CD4-positive, alpha-beta T cell (primary cell): Measurements from ENCODE around the gene FAM210B. TPM values are rescaled to one million over a fixed set of nuclear protein-coding genes. Genes with fewer than 3 reads are reported as not detected.

Source experiments
- ATAC-seq: fragments of 200-7000 bp; cut with Tn5 transposase; one replicate; pipeline ENCODE4 v1.10.0; 2022; ENCODE audit warnings: mild to moderate bottlenecking; ENCODE audit not compliant: poor library complexity
- CTCF ChIA-PET: fragments of 350-600 bp; sonication (Branson Sonifier 250); formaldehyde crosslinking; loops from one replicate; lab custom pipeline; 2021; ENCODE audit warnings: antibody characterized with exemption, inconsistent platforms; lab: Charles Lee
- POLR2A ChIA-PET: fragments of 350-600 bp; sonication (Branson Sonifier 250); formaldehyde crosslinking; loops from one replicate; lab custom pipeline; 2021; ENCODE audit warnings: antibody characterized with exemption, inconsistent platforms; lab: Charles Lee
- DNase-seq, 14 experiments: peaks; one replicate each; pipeline ENCODE4 v3.0.0-alpha.2; 2013 to 2020; ENCODE audit warnings: mixed read lengths in 2 of 14
- H3K27ac ChIP-seq, 2 donors: one replicate each; pipeline versions ENCODE4 v1.5.1 to v1.7.0; 2013; ENCODE audit warnings: low read length in 2 of 2, low read depth in 1 of 2, mild to moderate bottlenecking in 1 of 2
- H3K27me3 ChIP-seq, 2 experiments: 1 replicate in 1 of 2; 2 replicates in 1 of 2; pipeline versions ENCODE4 v1.6.1 to v1.7.0; 2013; ENCODE audit warnings: low read length in 2 of 2, control low read depth in 1 of 2, mild to moderate bottlenecking in 1 of 2, moderate library complexity in 1 of 2; ENCODE audit not compliant: insufficient read depth in 2 of 2, control insufficient read depth in 1 of 2
- H3K36me3 ChIP-seq: one replicate; pipeline ENCODE4 v1.6.1; 2013; ENCODE audit warnings: low read length, control low read depth; ENCODE audit not compliant: insufficient read depth
- H3K4me1 ChIP-seq: one replicate; pipeline ENCODE4 v1.6.1; 2013; ENCODE audit warnings: low read length, control low read depth; ENCODE audit not compliant: insufficient read depth
- H3K4me3 ChIP-seq: one replicate; pipeline ENCODE4 v1.5.1; 2013; ENCODE audit warnings: mild to moderate bottlenecking, low read length, moderate library complexity
- H3K9me3 ChIP-seq, 2 experiments: 1 replicate in 1 of 2; 2 replicates in 1 of 2; pipeline versions ENCODE4 v1.6.1 to v1.7.0; 2013; ENCODE audit warnings: low read length in 2 of 2, mild to moderate bottlenecking in 2 of 2, control low read depth in 1 of 2, moderate library complexity in 1 of 2; ENCODE audit not compliant: control insufficient read depth in 1 of 2, insufficient read depth in 1 of 2
- H3K27ac Mint-ChIP-seq: one replicate; pipeline ENCODE4 v1.8.0; 2020; ENCODE audit warnings: mixed read lengths
- H3K27me3 Mint-ChIP-seq: one replicate; pipeline ENCODE4 v1.8.0; 2021; ENCODE audit warnings: mixed read lengths
- H3K36me3 Mint-ChIP-seq: one replicate; pipeline ENCODE4 v1.8.0; 2021; ENCODE audit warnings: low read depth, mixed read lengths
- H3K4me1 Mint-ChIP-seq: one replicate; pipeline ENCODE4 v1.8.0; 2021; ENCODE audit warnings: low read depth, mixed read lengths
- H3K4me3 Mint-ChIP-seq: one replicate; pipeline ENCODE4 v1.8.0; 2020; ENCODE audit warnings: mild to moderate bottlenecking, mixed read lengths
- H3K9me3 Mint-ChIP-seq: one replicate; pipeline ENCODE4 v1.8.0; 2020; ENCODE audit warnings: mixed read lengths
- CTCF ChIP-seq: fragments of 200-600 bp; IDR thresholded peaks from one replicate; pipeline ENCODE4 v1.8.0; 2022; ENCODE audit warnings: antibody characterized with exemption, mild to moderate bottlenecking
- intact Hi-C, 2 experiments: fragments of 100-400 bp; cut with DNase I in 1 of 2; cut with micrococcal nuclease in 1 of 2; formaldehyde crosslinking; loops; one replicate each; pipeline versions ENCODE4 v1.15.1 to v1.9.0; 2023 to 2025; cut with DNase I, micrococcal nuclease
- total RNA-seq, 174 experiments: library from RNA in 2 of 174; stranded (reverse) in 2 of 174; gene quantifications; one replicate each; pipeline ENCODE4 v1.2.3 and lab custom pipeline; 2021 to 2026

The FAM210B gene
- total RNA-seq, 2 experiments from 2014 or later, result 14.4 to 14.7 TPM

DNA sequence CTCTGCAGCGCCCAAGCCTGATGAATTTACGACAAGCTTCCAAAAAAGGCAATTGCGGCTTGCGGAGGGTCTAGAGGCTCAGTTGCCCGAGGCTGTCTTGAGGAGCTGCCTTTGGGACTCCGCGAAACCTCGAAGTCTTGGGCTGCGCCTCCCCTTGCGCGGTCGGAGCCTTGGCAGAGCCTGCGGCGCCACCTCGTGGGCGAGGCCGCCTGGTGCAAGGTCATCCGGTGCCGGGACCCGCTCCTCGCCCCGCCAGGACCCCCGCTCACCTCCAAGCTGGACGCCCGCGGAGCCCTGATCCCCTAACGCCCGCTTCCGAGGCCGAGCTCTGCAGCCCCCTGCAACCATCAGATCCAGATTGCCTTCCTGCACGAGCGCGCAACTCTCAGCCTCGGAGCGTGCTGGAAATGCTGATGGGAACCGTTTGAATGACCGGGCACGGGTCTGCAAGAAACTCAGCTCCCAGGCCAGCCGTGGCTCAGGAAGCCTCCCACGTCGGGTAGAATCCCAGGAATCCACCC is 14.9 kb upstream of the FAM210B start:
- Mint-ChIP-seq H3K27me3 (peaks cover 83% of the 10 kb centered on the region), H3K9me3 (no peaks in the 10 kb centered on the region), H3K4me3 (no peak overlapping the region), H3K36me3 (no peaks in the 10 kb centered on the region), H3K27ac (no peak overlapping the region), H3K4me1 (peaks cover 10% of the 10 kb centered on the region)
- ChIA-PET POLR2A (no interaction called here), CTCF (no interaction called here)
- H3K27me3 ChIP-seq, result peaks cover 29 to 31% of the 10 kb centered on the region in 2 experiments
- DNase-seq (peak in 11 of 14 experiments; percentile 8 to 55 (median 15)), ATAC-seq (peak; percentile 61)
- H3K27ac ChIP-seq, result no peak overlapping the region
- intact Hi-C loops, result loop anchor here in 1 of 2 experiments (5.0 kb wide), 1 partner anchor 1662 kb away; no protein-coding TSS in a partner anchor
- peaks cover 7% of the 10 kb centered on the region for H3K4me1 ChIP-seq
- H3K9me3 ChIP-seq, result no peaks in the 10 kb centered on the region
- peak; percentile 27 for TF ChIP-seq CTCF
- H3K36me3 ChIP-seq, result no peaks in the 10 kb centered on the region
- H3K4me3 ChIP-seq, result no peak overlapping the region

DNA sequence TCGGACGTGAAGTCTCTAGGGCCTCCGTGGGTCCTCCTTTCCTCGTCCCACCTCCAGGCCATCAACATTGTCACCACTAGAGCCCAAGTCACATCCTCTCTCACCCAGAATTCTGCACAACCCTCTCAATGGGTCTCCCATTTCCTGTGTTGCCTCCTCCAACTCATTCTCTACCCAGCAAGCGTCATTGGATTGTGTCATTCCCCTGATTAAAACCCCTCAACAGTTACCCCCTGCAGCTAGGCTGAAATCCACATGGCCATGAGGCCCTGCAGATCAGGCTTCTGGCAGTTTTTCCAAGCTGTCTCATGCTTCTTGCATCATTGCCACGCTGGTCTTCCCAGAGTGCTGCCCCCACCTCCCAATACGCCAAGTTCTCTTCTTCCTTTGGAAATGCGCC is 12.9 kb upstream of the FAM210B start:
- POLR2A ChIA-PET, result no interaction called here
- DNase-seq (no peak), ATAC-seq (no peak)
- H3K9me3 ChIP-seq, result no peaks in the 10 kb centered on the region
- no peak for TF ChIP-seq CTCF
- intact Hi-C loops, result loop anchor here in 1 of 2 experiments (5.0 kb wide), 1 partner anchor 1664 kb away; no protein-coding TSS in a partner anchor
- no peak overlapping the region for H3K27ac Mint-ChIP-seq
- no peak overlapping the region for H3K4me3 ChIP-seq
- no peaks in the 10 kb centered on the region for H3K9me3 Mint-ChIP-seq
- peaks cover 72% of the 10 kb centered on the region for H3K27me3 Mint-ChIP-seq
- peaks cover 7% of the 10 kb centered on the region for H3K4me1 ChIP-seq
- no peak overlapping the region for H3K27ac ChIP-seq
- CTCF ChIA-PET, result no interaction called here
- H3K4me1 Mint-ChIP-seq, result peaks cover 10% of the 10 kb centered on the region
- no peaks in the 10 kb centered on the region for H3K36me3 ChIP-seq
- no peak overlapping the region for H3K4me3 Mint-ChIP-seq
- H3K27me3 ChIP-seq, result peaks cover 29 to 31% of the 10 kb centered on the region in 2 experiments
- no peaks in the 10 kb centered on the region for H3K36me3 Mint-ChIP-seq

DNA sequence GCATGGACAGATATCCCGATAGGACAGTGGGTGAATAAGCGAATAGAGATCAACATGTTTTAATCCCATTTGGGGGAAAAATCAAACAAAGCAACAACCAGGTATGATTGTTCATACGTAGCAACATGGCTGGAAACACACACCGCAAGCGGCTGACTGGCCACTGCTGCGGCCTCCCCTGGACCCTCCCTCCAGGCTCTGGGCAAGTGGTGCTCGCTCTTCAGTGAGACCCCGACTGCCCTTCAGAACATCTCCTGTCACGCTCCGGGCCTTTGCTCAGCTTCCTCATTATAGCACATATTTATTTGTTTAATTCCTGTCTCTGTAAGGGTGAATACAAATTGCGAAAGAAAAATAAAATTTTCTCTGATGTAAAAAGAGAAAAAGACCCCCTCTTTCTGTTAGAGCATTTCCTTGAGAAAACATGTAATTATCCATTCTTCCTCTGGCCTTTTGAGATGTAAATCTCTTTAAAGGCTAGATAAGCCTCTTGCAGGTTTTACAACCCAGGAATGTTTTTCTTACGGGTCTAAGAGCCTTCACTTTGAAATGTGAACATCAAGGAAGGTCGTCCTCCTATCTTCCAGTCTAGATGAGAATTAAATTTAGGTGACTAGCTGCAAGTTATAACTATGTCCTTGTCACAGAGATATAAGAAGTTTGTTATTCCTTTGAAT is 11.0 kb upstream of the FAM210B start:
- Mint-ChIP-seq H3K4me3 (no peak overlapping the region), H3K27me3 (peaks cover 58% of the 10 kb centered on the region), H3K36me3 (no peaks in the 10 kb centered on the region), H3K9me3 (no peaks in the 10 kb centered on the region), H3K4me1 (peaks cover 10% of the 10 kb centered on the region), H3K27ac (no peak overlapping the region)
- no peak overlapping the region for H3K4me3 ChIP-seq
- no peak for TF ChIP-seq CTCF
- no peak overlapping the region for H3K27ac ChIP-seq
- H3K27me3 ChIP-seq, result peaks cover 23 to 26% of the 10 kb centered on the region in 2 experiments
- no peaks in the 10 kb centered on the region for H3K36me3 ChIP-seq
- ATAC-seq (no peak), DNase-seq (no peak)
- peaks cover 7% of the 10 kb centered on the region for H3K4me1 ChIP-seq
- POLR2A ChIA-PET, result no interaction called here
- CTCF ChIA-PET, result no interaction called here
- intact Hi-C loops, result loop anchor here in 1 of 2 experiments (5.0 kb wide), 1 partner anchor 1665 kb away; no protein-coding TSS in a partner anchor
- no peaks in the 10 kb centered on the region for H3K9me3 ChIP-seq
